Measurements from ENCODE around the gene CDC16. TPM values are rescaled to one million over a fixed set of nuclear protein-coding genes. Genes with fewer than 3 reads are reported as not detected.

CDC16 gene
- total and polyA plus RNA-seq, 9 of the 15 experiments (the other 6 are each of a cell fraction or from before 2014, with no cell fraction given) = 23.2 to 102 (median 51.6) TPM

DNA sequence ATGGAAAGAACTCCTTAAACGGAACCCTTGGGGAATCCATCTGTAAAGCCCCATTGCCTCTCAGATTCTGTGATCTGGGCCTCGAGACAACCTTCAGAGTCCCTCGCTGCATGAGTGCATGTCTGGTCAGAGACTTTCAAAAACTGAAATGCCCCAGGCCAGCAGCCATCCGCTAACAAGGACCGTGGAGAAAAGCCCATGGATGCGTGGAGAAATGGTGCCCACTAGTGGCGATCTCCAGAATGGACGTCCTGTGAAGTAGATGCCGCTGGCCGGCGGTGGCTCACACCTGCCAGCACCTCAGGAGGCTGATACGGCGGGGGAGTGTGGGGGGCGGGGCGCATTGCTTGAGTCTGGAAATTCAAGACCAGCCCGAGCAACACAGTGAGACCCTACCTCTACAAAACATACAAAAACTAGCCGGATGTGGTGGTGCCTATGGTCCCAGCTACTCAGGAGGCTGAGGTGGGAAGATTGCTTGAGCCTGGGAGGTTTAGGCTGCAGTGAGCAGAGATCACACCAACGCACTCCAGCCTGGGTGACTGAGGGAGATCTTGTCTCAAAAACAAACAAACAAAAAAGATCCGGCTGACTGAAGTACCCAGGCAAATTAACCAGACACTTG, 7.9 kb upstream of the CDC16 start (continued):
- TF ChIP-seq YY1 (IDR thresholded peaks at IDR 0.05; ENCODE audit: borderline replicate concordance in 1 of 3, control insufficient read depth in 1 of 3, extremely low read depth in 1 of 3, insufficient read depth in 3 of 3, insufficient read length in 1 of 3, insufficient replicate concordance in 2 of 3, low read depth in 1 of 3, low read length in 2 of 3) = no peak
- TF ChIP-seq GABPB1 (CRISPR knock-in tag; IDR thresholded peaks at IDR 0.05) = no peak
- TF ChIP-seq MYNN (IDR thresholded peaks at IDR 0.05) = no peak
- no peak for TF ChIP-seq MYNN (CRISPR knock-in tag; IDR thresholded peaks at IDR 0.05)
- 0 out of 2 replicates have a peak, but pooled peaks have one; percentile 34 for TF ChIP-seq CREM (IDR thresholded peaks at IDR 0.05; ENCODE audit: low read depth)
- no peak for TF ChIP-seq MEF2D (tag; conservative IDR thresholded peaks at IDR 0.05; ENCODE audit: low read depth)
- TF ChIP-seq TFE3 (CRISPR knock-in tag; IDR thresholded peaks at IDR 0.05) = no peak
- TF ChIP-seq, protein P1, sequence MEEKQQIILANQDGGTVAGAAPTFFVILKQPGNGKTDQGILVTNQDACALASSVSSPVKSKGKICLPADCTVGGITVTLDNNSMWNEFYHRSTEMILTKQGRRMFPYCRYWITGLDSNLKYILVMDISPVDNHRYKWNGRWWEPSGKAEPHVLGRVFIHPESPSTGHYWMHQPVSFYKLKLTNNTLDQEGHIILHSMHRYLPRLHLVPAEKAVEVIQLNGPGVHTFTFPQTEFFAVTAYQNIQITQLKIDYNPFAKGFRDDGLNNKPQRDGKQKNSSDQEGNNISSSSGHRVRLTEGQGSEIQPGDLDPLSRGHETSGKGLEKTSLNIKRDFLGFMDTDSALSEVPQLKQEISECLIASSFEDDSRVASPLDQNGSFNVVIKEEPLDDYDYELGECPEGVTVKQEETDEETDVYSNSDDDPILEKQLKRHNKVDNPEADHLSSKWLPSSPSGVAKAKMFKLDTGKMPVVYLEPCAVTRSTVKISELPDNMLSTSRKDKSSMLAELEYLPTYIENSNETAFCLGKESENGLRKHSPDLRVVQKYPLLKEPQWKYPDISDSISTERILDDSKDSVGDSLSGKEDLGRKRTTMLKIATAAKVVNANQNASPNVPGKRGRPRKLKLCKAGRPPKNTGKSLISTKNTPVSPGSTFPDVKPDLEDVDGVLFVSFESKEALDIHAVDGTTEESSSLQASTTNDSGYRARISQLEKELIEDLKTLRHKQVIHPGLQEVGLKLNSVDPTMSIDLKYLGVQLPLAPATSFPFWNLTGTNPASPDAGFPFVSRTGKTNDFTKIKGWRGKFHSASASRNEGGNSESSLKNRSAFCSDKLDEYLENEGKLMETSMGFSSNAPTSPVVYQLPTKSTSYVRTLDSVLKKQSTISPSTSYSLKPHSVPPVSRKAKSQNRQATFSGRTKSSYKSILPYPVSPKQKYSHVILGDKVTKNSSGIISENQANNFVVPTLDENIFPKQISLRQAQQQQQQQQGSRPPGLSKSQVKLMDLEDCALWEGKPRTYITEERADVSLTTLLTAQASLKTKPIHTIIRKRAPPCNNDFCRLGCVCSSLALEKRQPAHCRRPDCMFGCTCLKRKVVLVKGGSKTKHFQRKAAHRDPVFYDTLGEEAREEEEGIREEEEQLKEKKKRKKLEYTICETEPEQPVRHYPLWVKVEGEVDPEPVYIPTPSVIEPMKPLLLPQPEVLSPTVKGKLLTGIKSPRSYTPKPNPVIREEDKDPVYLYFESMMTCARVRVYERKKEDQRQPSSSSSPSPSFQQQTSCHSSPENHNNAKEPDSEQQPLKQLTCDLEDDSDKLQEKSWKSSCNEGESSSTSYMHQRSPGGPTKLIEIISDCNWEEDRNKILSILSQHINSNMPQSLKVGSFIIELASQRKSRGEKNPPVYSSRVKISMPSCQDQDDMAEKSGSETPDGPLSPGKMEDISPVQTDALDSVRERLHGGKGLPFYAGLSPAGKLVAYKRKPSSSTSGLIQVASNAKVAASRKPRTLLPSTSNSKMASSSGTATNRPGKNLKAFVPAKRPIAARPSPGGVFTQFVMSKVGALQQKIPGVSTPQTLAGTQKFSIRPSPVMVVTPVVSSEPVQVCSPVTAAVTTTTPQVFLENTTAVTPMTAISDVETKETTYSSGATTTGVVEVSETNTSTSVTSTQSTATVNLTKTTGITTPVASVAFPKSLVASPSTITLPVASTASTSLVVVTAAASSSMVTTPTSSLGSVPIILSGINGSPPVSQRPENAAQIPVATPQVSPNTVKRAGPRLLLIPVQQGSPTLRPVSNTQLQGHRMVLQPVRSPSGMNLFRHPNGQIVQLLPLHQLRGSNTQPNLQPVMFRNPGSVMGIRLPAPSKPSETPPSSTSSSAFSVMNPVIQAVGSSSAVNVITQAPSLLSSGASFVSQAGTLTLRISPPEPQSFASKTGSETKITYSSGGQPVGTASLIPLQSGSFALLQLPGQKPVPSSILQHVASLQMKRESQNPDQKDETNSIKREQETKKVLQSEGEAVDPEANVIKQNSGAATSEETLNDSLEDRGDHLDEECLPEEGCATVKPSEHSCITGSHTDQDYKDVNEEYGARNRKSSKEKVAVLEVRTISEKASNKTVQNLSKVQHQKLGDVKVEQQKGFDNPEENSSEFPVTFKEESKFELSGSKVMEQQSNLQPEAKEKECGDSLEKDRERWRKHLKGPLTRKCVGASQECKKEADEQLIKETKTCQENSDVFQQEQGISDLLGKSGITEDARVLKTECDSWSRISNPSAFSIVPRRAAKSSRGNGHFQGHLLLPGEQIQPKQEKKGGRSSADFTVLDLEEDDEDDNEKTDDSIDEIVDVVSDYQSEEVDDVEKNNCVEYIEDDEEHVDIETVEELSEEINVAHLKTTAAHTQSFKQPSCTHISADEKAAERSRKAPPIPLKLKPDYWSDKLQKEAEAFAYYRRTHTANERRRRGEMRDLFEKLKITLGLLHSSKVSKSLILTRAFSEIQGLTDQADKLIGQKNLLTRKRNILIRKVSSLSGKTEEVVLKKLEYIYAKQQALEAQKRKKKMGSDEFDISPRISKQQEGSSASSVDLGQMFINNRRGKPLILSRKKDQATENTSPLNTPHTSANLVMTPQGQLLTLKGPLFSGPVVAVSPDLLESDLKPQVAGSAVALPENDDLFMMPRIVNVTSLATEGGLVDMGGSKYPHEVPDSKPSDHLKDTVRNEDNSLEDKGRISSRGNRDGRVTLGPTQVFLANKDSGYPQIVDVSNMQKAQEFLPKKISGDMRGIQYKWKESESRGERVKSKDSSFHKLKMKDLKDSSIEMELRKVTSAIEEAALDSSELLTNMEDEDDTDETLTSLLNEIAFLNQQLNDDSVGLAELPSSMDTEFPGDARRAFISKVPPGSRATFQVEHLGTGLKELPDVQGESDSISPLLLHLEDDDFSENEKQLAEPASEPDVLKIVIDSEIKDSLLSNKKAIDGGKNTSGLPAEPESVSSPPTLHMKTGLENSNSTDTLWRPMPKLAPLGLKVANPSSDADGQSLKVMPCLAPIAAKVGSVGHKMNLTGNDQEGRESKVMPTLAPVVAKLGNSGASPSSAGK (IDR thresholded peaks at IDR 0.05) = peak; percentile 19; the same call in 1 of the 2 replicates
- TF ChIP-seq ZEB2 (IDR thresholded peaks at IDR 0.05) = no peak
- TF ChIP-seq EP400 (IDR thresholded peaks at IDR 0.05) = 0 out of 2 replicates have a peak, but pooled peaks have one; percentile 22
- TF ChIP-seq L3MBTL2 (IDR thresholded peaks at IDR 0.05) = peak; percentile 29; the same call in 1 of the 2 replicates
